HEK293T (cell line): ENCODE results near the gene TWF1.

Experiments
- CTCF ChIA-PET: fragments of 350-600 bp; formaldehyde crosslinking; extraction: SDS; loops from one replicate; lab custom pipeline; 2021; ENCODE audit warnings: antibody characterized with exemption, inconsistent platforms; lab: Yijun Ruan, JAX
- POLR2A ChIA-PET: fragments of 350-600 bp; formaldehyde crosslinking; extraction: SDS; loops from one replicate; lab custom pipeline; 2020; ENCODE audit warnings: antibody characterized with exemption, inconsistent platforms; lab: Yijun Ruan, JAX
- DNase-seq: peaks from one replicate; pipeline ENCODE4 v3.0.0; 2012; ENCODE audit warnings: mixed read lengths; ENCODE audit errors: extremely low spot score
- ARNT ChIP-seq: fragments of 450-650 bp; IDR thresholded peaks from 2 replicates; pipeline ENCODE4 v1.6.1; 2017; ENCODE audit warnings: mild to moderate bottlenecking
- BHLHE40 ChIP-seq: fragments of 450-650 bp; IDR thresholded peaks from 2 replicates; pipeline ENCODE4 v1.6.1; 2016; ENCODE audit warnings: mild to moderate bottlenecking, moderate library complexity, borderline replicate concordance
- CTBP1 ChIP-seq: fragments of 450-650 bp; IDR thresholded peaks from 2 replicates; pipeline ENCODE4 v1.6.1; 2016; ENCODE audit warnings: borderline replicate concordance
- ELF4 ChIP-seq: fragments of 450-650 bp; IDR thresholded peaks from 2 replicates; pipeline ENCODE4 v1.6.1; 2017; ENCODE audit warnings: antibody characterized with exemption
- FOXA1 ChIP-seq: fragments of 450-650 bp; IDR thresholded peaks from 2 replicates; pipeline ENCODE4 v1.6.1; 2016; ENCODE audit warnings: mild to moderate bottlenecking
- FOXK2 ChIP-seq: fragments of 450-650 bp; IDR thresholded peaks from 2 replicates; pipeline ENCODE4 v1.6.1; 2016; ENCODE audit warnings: mild to moderate bottlenecking
- FOXM1 ChIP-seq: fragments of 450-650 bp; IDR thresholded peaks from 2 replicates; pipeline ENCODE4 v1.6.1; 2017; ENCODE audit warnings: mild to moderate bottlenecking, borderline replicate concordance
- HDGF ChIP-seq: fragments of 450-650 bp; IDR thresholded peaks from 2 replicates; pipeline ENCODE4 v1.6.1; 2017; ENCODE audit warnings: antibody characterized with exemption, borderline replicate concordance
- L3MBTL2 ChIP-seq: fragments of 450-650 bp; conservative IDR thresholded peaks from 2 replicates; pipeline ENCODE4 v1.6.1; 2016; ENCODE audit warnings: mild to moderate bottlenecking
- LEF1 ChIP-seq: fragments of 450-650 bp; IDR thresholded peaks from 2 replicates; pipeline ENCODE4 v1.6.1; 2017; ENCODE audit warnings: mild to moderate bottlenecking, borderline replicate concordance
- NFRKB ChIP-seq: fragments of 450-650 bp; IDR thresholded peaks from 2 replicates; pipeline ENCODE4 v1.6.1; 2016; ENCODE audit warnings: mild to moderate bottlenecking, moderate library complexity
- PKNOX1 ChIP-seq: fragments of 450-650 bp; IDR thresholded peaks from 2 replicates; pipeline ENCODE4 v1.6.1; 2016
- SP1 ChIP-seq: fragments of 450-650 bp; IDR thresholded peaks from 2 replicates; pipeline ENCODE4 v1.6.1; 2017
- SUZ12 ChIP-seq: fragments of 450-650 bp; IDR thresholded peaks from 2 replicates; pipeline ENCODE4 v1.6.1; 2016; ENCODE audit warnings: mild to moderate bottlenecking
- TARDBP ChIP-seq: fragments of 450-650 bp; IDR thresholded peaks from 2 replicates; pipeline ENCODE4 v1.6.1; 2016
- ZNF384 ChIP-seq: fragments of 450-650 bp; IDR thresholded peaks from 2 replicates; pipeline ENCODE4 v1.6.1; 2016

Gene TWF1

DNA sequence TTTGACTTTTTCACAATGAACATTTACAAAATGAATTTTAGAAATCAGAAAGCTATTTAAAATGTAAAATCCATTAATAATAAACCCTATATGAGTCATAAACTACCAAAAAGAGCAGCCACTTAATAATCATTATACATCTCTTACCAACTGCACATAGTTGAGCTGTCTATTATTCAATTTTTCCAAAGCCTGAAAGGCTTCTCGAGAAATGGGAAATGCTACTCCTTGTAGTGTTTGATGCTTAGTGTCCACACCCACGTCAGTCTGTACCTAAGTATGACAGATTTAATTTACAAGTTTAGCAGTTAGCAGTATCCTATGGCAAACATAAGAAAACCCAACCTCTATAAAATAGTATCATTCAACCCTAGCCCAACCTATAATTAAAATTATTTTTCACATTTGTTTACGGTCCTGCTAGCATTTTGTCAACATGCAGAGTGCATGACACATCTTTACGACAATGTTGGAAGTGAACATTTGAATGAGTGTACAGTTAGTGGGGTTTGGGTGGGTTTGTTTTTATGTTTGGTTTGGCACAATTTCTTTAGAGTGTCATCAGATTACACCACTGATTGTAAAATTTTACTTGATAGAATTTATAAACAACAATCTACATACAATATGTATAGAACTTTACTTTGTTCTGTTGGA, 8.4 kb downstream of the TWF1 start:
- ChIA-PET POLR2A (no interaction called here), CTCF (no interaction called here)
- TF ChIP-seq FOXM1 (no peak), NFRKB (no peak), ZNF384 (no peak), HDGF (no peak), BHLHE40 (no peak), CTBP1 (no peak), L3MBTL2 (no peak), FOXA1 (no peak), SUZ12 (no peak), PKNOX1 (no peak), SP1 (no peak), ARNT (no peak), TARDBP (no peak), ELF4 (no peak), LEF1 (no peak), FOXK2 (no peak)
- no peak for DNase-seq

GRCh38 chr12:43795716-43796280, 10.3 kb downstream of the TWF1 start:
- POLR2A ChIA-PET = no interaction called here
- no peak for DNase-seq
- CTCF ChIA-PET = interaction anchor here (1.0 kb wide), 1 partner anchor 10 kb away, joined by 3 read pairs; no protein-coding TSS in a partner anchor
- no peak for TF ChIP-seq BHLHE40
- TF ChIP-seq ELF4 = no peak
- no peak for TF ChIP-seq FOXA1
- TF ChIP-seq L3MBTL2 = no peak
- no peak for TF ChIP-seq PKNOX1
- no peak for TF ChIP-seq SUZ12
- no peak for TF ChIP-seq TARDBP
- no peak for TF ChIP-seq FOXM1
- TF ChIP-seq NFRKB = no peak
- TF ChIP-seq ARNT = no peak
- TF ChIP-seq CTBP1 = no peak
- no peak for TF ChIP-seq SP1
- TF ChIP-seq HDGF = no peak
- TF ChIP-seq LEF1 = no peak
- TF ChIP-seq ZNF384 = no peak
- no peak for TF ChIP-seq FOXK2

- POLR2A ChIA-PET = no interaction called here
- CTCF ChIA-PET = no interaction called here
- DNase-seq = no peak
- no peak for TF ChIP-seq ARNT
- TF ChIP-seq ELF4 = no peak
- TF ChIP-seq SUZ12 = no peak
- no peak for TF ChIP-seq HDGF
- TF ChIP-seq CTBP1 = no peak
- TF ChIP-seq L3MBTL2 = no peak
- no peak for TF ChIP-seq PKNOX1
- no peak for TF ChIP-seq NFRKB
- no peak for TF ChIP-seq FOXA1
- no peak for TF ChIP-seq SP1
Observed at GRCh38 chr12:43789941-43790340, 16.2 kb downstream of the TWF1 start.

DNA sequence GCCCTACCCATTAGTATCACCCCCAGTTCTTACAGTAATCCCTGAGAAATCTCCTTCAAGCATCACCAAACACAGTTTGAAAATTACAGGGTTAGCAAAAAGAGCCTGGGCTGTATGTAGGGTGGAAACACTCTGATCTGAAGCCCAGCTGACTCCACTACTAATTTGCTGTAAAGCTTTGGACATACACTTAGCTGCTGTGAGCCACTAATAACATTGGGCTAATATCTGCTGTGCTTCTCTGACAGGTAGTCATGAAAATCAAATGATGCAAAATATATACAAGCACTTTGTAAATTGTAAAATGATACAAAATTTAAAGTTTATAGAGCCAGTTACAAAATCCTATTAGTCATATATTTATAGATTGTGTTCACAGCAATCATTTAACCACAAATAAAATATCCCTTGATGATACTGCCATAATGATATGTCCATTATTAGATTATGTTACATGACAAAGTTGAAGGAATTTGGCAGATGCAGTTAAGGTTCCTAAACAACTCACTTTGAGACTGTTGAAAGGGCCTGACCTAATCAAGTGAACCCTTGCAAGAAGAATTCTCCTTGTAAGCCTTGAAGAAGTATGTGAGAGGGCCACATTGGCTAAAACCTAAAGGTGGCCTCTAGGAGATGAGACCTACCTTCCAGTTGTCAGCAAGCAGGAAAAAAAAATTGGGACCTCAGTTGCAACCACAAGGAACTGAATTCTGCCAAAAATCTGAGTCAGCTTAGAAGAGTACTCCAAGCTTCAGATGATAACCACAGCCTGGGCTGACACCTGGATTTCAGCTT, 19.0 kb downstream of the TWF1 start:
- CTCF ChIA-PET = no interaction called here
- POLR2A ChIA-PET = interaction anchor here (1.8 kb wide), 1 partner anchor 19 kb away, joined by 5 read pairs; the partner anchor contains the start of gene TWF1
- TF ChIP-seq PKNOX1 = no peak
- no peak for TF ChIP-seq CTBP1
- no peak for TF ChIP-seq LEF1
- no peak for TF ChIP-seq BHLHE40
- no peak for DNase-seq

DNA sequence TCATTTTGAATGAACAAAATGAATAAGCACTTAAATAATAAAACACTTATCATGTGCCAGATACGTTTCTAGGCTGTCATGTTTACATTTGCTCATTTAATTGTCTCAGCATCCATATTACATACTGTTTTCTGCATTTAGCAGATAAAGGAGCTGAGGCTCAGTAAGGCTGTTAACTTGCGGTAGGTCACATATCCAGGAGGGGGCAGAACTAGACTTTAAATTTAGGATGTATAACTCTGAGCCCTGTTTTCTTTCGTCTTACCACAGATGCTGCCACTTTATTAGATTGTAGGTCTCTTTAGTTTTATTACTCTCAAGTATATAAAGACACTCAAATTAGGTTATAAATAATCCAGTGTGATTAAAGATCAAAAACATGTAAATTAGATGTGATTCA, 29.6 kb downstream of the TWF1 start:
- TF ChIP-seq LEF1 = no peak
- TF ChIP-seq FOXK2 = no peak
- peak; percentile 39 for DNase-seq
- ChIA-PET CTCF (interaction anchor here (0.6 to 3.0 kb wide), 4 partner anchors 102 to 238 kb away, joined by 3 to 43 read pairs (median 3); no protein-coding TSS in a partner anchor), POLR2A (interaction anchor here (1.8 kb wide), 1 partner anchor 106 kb away, joined by 5 read pairs; no protein-coding TSS in a partner anchor)

- no peak for TF ChIP-seq FOXK2
- no peak for TF ChIP-seq L3MBTL2
- no peak for TF ChIP-seq HDGF
- TF ChIP-seq FOXM1 = no peak
- no peak for TF ChIP-seq ELF4
- TF ChIP-seq PKNOX1 = no peak
- no peak for TF ChIP-seq ARNT
- no peak for TF ChIP-seq BHLHE40
- no peak for TF ChIP-seq SUZ12
- no peak for TF ChIP-seq LEF1
- TF ChIP-seq TARDBP = no peak
- no peak for TF ChIP-seq ZNF384
- TF ChIP-seq NFRKB = no peak
- no peak for TF ChIP-seq CTBP1
- TF ChIP-seq SP1 = no peak
- POLR2A ChIA-PET = no interaction called here
- no peak for DNase-seq
- CTCF ChIA-PET = no interaction called here
Observed at GRCh38 chr12:43766291-43766690, 39.8 kb downstream of the TWF1 start.
